ENCODE results near the gene ADAMTS6. TPM values are rescaled to one million over a fixed set of nuclear protein-coding genes. Genes with fewer than 3 reads are reported as not detected.

Gene ADAMTS6
- total and polyA plus RNA-seq, 2 of the 13 experiments (the other 11 are each of a cell fraction or from before 2014, with no cell fraction given), result 3.1 to 8.2 TPM

GRCh38 chr5:65481635-65482295 is at the start of gene ADAMTS6 (continued):
- no peak for TF ChIP-seq ZGPAT (CRISPR knock-in tag; IDR thresholded peaks at IDR 0.05)
- no peak for TF ChIP-seq ZNF724P (CRISPR knock-in tag; IDR thresholded peaks at IDR 0.05; ENCODE audit: borderline replicate concordance)
- no peak for TF ChIP-seq TP53 (CRISPR knock-in tag; conservative IDR thresholded peaks at IDR 0.05)
- TF ChIP-seq KLF13 (CRISPR knock-in tag; IDR thresholded peaks at IDR 0.05), result no peak
- TF ChIP-seq ZFP62 (CRISPR knock-in tag; IDR thresholded peaks at IDR 0.05), result no peak
- no peak for TF ChIP-seq ZNF30 (CRISPR knock-in tag; IDR thresholded peaks at IDR 0.05)
- TF ChIP-seq ADNP (CRISPR knock-in tag; IDR thresholded peaks at IDR 0.05), result no peak
- no peak for TF ChIP-seq MBNL3 (CRISPR knock-in tag; conservative IDR thresholded peaks at IDR 0.05)
- TF ChIP-seq XBP1 (CRISPR knock-in tag; IDR thresholded peaks at IDR 0.05), result no peak
- TF ChIP-seq ZNF687 (CRISPR knock-in tag; IDR thresholded peaks at IDR 0.05), result peak; percentile 67
- TF ChIP-seq ZNF660 (CRISPR knock-in tag; IDR thresholded peaks at IDR 0.05; ENCODE audit: borderline replicate concordance, low read depth), result no peak
- TF ChIP-seq ARID5B (CRISPR knock-in tag; IDR thresholded peaks at IDR 0.05), result peak; percentile 42; the same call in 1 of the 2 replicates
- TF ChIP-seq ZFP1 (CRISPR knock-in tag; IDR thresholded peaks at IDR 0.05), result no peak
- 0 out of 2 replicates have a peak, but pooled peaks have one; percentile 72 for TF ChIP-seq ARNTL (CRISPR knock-in tag; IDR thresholded peaks at IDR 0.05)
- TF ChIP-seq SKIL (CRISPR knock-in tag; IDR thresholded peaks at IDR 0.05; ENCODE audit: borderline replicate concordance), result no peak
- no peak for TF ChIP-seq JDP2 (CRISPR knock-in tag; IDR thresholded peaks at IDR 0.05; ENCODE audit: borderline replicate concordance)
- TF ChIP-seq TFDP2 (CRISPR knock-in tag; IDR thresholded peaks at IDR 0.05), result no peak
